SK-N-SH (cell line): ENCODE data around the gene FRAS1. TPM values are rescaled to one million over a fixed set of nuclear protein-coding genes. Genes with fewer than 3 reads are reported as not detected.

Experiments used
- CTCF ChIA-PET: fragments of 300-600, 350-600 bp; formaldehyde crosslinking; extraction: SDS; loops from one replicate; lab custom pipeline; 2021; lab: Yijun Ruan, JAX
- POLR2A ChIA-PET: fragments of 350-600 bp; sonication (Branson Sonifier 250); formaldehyde crosslinking; extraction: SDS; loops from one replicate; lab custom pipeline; 2020; ENCODE audit warnings: antibody characterized with exemption, inconsistent platforms; lab: Yijun Ruan, JAX
- DNase-seq: peaks from one replicate; pipeline ENCODE4 v3.0.0; 2012
- H2AFZ ChIP-seq: fragments of 200-600 bp; sonication (generic); 2 replicates; pipeline ENCODE4 v1.8.1; 2016; ENCODE audit warnings: antibody characterized with exemption, mild to moderate bottlenecking, low read depth
- H3F3A ChIP-seq: fragments of 200-600 bp; sonication (generic); replicated peaks from 2 replicates; pipeline ENCODE3; 2016; ENCODE audit warnings: antibody characterized with exemption, mild to moderate bottlenecking; ENCODE audit not compliant: insufficient read depth
- H3K27ac ChIP-seq, 2 experiments: fragments of 200-500 bp in 1 of 2; fragments of 200-600 bp in 1 of 2; sonication (Bioruptor generic) in 1 of 2; sonication (generic), shearing (Covaris generic) in 1 of 2; 2 replicates each; pipeline versions ENCODE4 v1.5.1 to v1.6.1; 2014 to 2016; ENCODE audit warnings: low read depth in 2 of 2, inconsistent platforms in 1 of 2, low read length in 1 of 2, mild to moderate bottlenecking in 1 of 2, mixed read lengths in 1 of 2
- H3K27me3 ChIP-seq: fragments of 200-600 bp; sonication (generic), shearing (Covaris generic); 2 replicates; pipeline ENCODE4 v1.6.1; 2016; ENCODE audit warnings: mixed run types; ENCODE audit not compliant: insufficient read depth
- H3K36me3 ChIP-seq, 2 experiments: fragments of 200-500 bp in 1 of 2; fragments of 200-600 bp in 1 of 2; sonication (Bioruptor generic) in 1 of 2; sonication (generic) in 1 of 2; replicated peaks in 1 of 2; 2 replicates each; pipeline versions ENCODE3 to v1.5.1; 2014 to 2016; ENCODE audit warnings: low read length in 1 of 2, mild to moderate bottlenecking in 1 of 2; ENCODE audit not compliant: insufficient read depth in 2 of 2, control insufficient read depth in 1 of 2
- H3K4me1 ChIP-seq, 2 experiments: fragments of 200-500 bp in 1 of 2; fragments of 200-600 bp in 1 of 2; sonication (Bioruptor generic) in 1 of 2; sonication (generic), shearing (Covaris generic) in 1 of 2; 2 replicates each; pipeline versions ENCODE4 v1.5.1 to v1.6.1; 2014 to 2016; ENCODE audit warnings: low read depth in 1 of 2, low read length in 1 of 2, mixed run types in 1 of 2; ENCODE audit not compliant: insufficient read depth in 2 of 2, control insufficient read depth in 1 of 2
- H3K4me2 ChIP-seq: fragments of 200-600 bp; sonication (generic), shearing (Covaris generic); 2 replicates; pipeline ENCODE4 v1.6.1; 2017; ENCODE audit warnings: mixed run types
- H3K4me3 ChIP-seq, 2 experiments: fragments of 200-500 bp in 1 of 2; fragments of 200-600 bp in 1 of 2; sonication (Bioruptor generic) in 1 of 2; sonication (generic), shearing (Covaris generic) in 1 of 2; 2 replicates each; pipeline versions ENCODE4 v1.5.1 to v1.8.1; 2014 to 2016; ENCODE audit warnings: low read depth in 2 of 2, inconsistent platforms in 1 of 2, low read length in 1 of 2, mild to moderate bottlenecking in 1 of 2, mixed read lengths in 1 of 2, moderate library complexity in 1 of 2
- H3K79me2 ChIP-seq: fragments of 200-600 bp; sonication (generic); 2 replicates; pipeline ENCODE4 v1.8.1; 2017; ENCODE audit warnings: mild to moderate bottlenecking; ENCODE audit not compliant: insufficient read depth
- H3K9ac ChIP-seq: fragments of 200-600 bp; sonication (generic); 2 replicates; pipeline ENCODE4 v1.6.1; 2017; ENCODE audit warnings: mixed run types
- H3K9me2 ChIP-seq: fragments of 200-600 bp; sonication (generic); 2 replicates; pipeline ENCODE4 v1.6.1; 2017; ENCODE audit warnings: mixed run types
- H3K9me3 ChIP-seq: fragments of 200-600 bp; sonication (generic); 2 replicates; pipeline ENCODE4 v1.6.1; 2017; ENCODE audit warnings: mixed run types, mild to moderate bottlenecking, moderate library complexity
- H4K20me1 ChIP-seq: fragments of 200-600 bp; sonication (generic); 2 replicates; pipeline ENCODE4 v1.6.1; 2017; ENCODE audit warnings: mild to moderate bottlenecking, mixed run types; ENCODE audit not compliant: insufficient read depth
- ELF1 ChIP-seq: IDR thresholded peaks from 2 replicates; pipeline ENCODE4 v1.4.0; 2012
- EZH2phosphoT487 ChIP-seq: fragments of 200-600 bp; sonication (generic); IDR thresholded peaks from 2 replicates; pipeline ENCODE4 v1.6.1; 2017; ENCODE audit warnings: low read depth, mixed run types, mild to moderate bottlenecking, antibody characterized with exemption, moderate library complexity, borderline replicate concordance
- FOSL2 ChIP-seq: IDR thresholded peaks from 2 replicates; pipeline ENCODE4 v1.4.0; 2012; ENCODE audit warnings: low read depth, mild to moderate bottlenecking, moderate library complexity, borderline replicate concordance
- GABPA ChIP-seq: IDR thresholded peaks from 2 replicates; pipeline ENCODE4 v1.4.0; 2012; ENCODE audit warnings: low read depth, mild to moderate bottlenecking
- GATA2 ChIP-seq: sonication (generic); formaldehyde crosslinking; IDR thresholded peaks from 2 replicates; pipeline ENCODE4 v1.5.0; 2020; ENCODE audit warnings: mild to moderate bottlenecking, missing genetic modification reagents
- JUND ChIP-seq: IDR thresholded peaks from 2 replicates; pipeline ENCODE4 v1.4.0; 2012
- MXI1 ChIP-seq: IDR thresholded peaks from 2 replicates; pipeline ENCODE4 v1.6.1; 2012; ENCODE audit warnings: mild to moderate bottlenecking, low read depth, low read length, improper control_type of control experiment
- NFIC ChIP-seq: IDR thresholded peaks from 2 replicates; pipeline ENCODE4 v1.4.0; 2012; ENCODE audit warnings: borderline replicate concordance
- NRF1 ChIP-seq: IDR thresholded peaks from 2 replicates; pipeline ENCODE4 v1.6.1; 2012; ENCODE audit warnings: low read depth, mild to moderate bottlenecking, low read length
- POLR2AphosphoS5 ChIP-seq: IDR thresholded peaks from 2 replicates; pipeline ENCODE4 v1.6.1; 2012; ENCODE audit warnings: low read depth, low read length
- RAD21 ChIP-seq: IDR thresholded peaks from 2 replicates; pipeline ENCODE4 v1.6.1; 2012; ENCODE audit warnings: mild to moderate bottlenecking, low read length
- RCOR1 ChIP-seq: fragments of 150-350 bp; IDR thresholded peaks from 2 replicates; pipeline ENCODE4 v1.6.1; 2017; ENCODE audit warnings: antibody characterized with exemption, low read length
- RFX5 ChIP-seq: IDR thresholded peaks from 2 replicates; pipeline ENCODE4 v1.6.1; 2012; ENCODE audit warnings: mild to moderate bottlenecking, improper control_type of control experiment, low read length
- SIN3A ChIP-seq: IDR thresholded peaks from 2 replicates; pipeline ENCODE4 v1.6.1; 2012; ENCODE audit warnings: low read depth, mild to moderate bottlenecking, low read length, moderate library complexity, borderline replicate concordance
- TAF1 ChIP-seq: IDR thresholded peaks from 2 replicates; pipeline ENCODE4 v1.6.1; 2012; ENCODE audit warnings: low read depth, mild to moderate bottlenecking, low read length, moderate library complexity, borderline replicate concordance
- TCF12 ChIP-seq: IDR thresholded peaks from 2 replicates; pipeline ENCODE4 v1.4.0; 2012
- TEAD4 ChIP-seq: IDR thresholded peaks from 2 replicates; pipeline ENCODE4 v1.4.0; 2012; ENCODE audit warnings: mild to moderate bottlenecking, borderline replicate concordance; ENCODE audit not compliant: insufficient read depth
- YY1 ChIP-seq: IDR thresholded peaks from 2 replicates; pipeline ENCODE4 v1.4.0; 2012; ENCODE audit warnings: low read depth, mild to moderate bottlenecking
- WGBS: methylation state at CpG from one replicate; pipeline ENCODE4 v1.1.6; 2017; ENCODE audit warnings: low lambda C conversion rate; 5-methylcytosine and 5-hydroxymethylcytosine counted together
- polyA plus RNA-seq, 3 experiments: library from polyadenylated mRNA; depleted of rRNA; stranded (reverse); fragments of >200 nt; gene quantifications; 2 replicates each; pipeline ENCODE4 v1.2.3, GENCODE V29; 2012
- TF ChIP-seq, protein P1 (sequence below): IDR thresholded peaks from 2 replicates; pipeline ENCODE4 v1.6.1; 2012; ENCODE audit warnings: mild to moderate bottlenecking, low read depth, low read length, moderate library complexity
- TF ChIP-seq, protein P2 (sequence below): IDR thresholded peaks from 2 replicates; pipeline ENCODE4 v1.4.0; 2012; ENCODE audit warnings: low read depth, borderline replicate concordance
- TF ChIP-seq, protein P3 (sequence below): fragments of 150-350 bp; IDR thresholded peaks from 2 replicates; pipeline ENCODE4 v1.6.1; 2017; ENCODE audit warnings: antibody characterized with exemption, low read length, low read depth, borderline replicate concordance
- TF ChIP-seq, protein P4 (sequence below): fragments of 200-600 bp; sonication (generic); IDR thresholded peaks from 2 replicates; pipeline ENCODE4 v1.6.1; 2017; ENCODE audit warnings: antibody characterized with exemption, mild to moderate bottlenecking, moderate library complexity

FRAS1 gene
- polyA plus RNA-seq, 1 of the 3 experiments (the other 2 are of a cell fraction): 8.3 TPM

DNA sequence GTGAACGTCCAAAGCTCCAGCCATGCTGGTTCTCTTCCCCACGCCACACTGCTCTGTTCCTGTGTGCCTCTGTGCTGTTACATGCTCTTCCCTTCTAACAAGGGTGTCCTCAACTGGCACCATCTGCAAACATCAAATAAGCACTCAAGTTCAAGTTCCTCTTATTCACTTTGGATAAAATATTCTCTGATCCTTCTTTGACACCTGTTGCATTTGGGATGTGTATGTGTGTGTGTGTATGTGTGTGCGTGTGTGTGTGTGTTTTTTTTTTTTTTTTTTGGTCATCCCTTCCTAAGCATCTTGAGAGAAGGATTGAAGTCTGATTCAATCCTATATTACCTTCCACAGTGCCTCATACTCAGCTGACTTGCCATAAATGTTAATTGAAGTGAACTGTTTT, 290.4 kb downstream of the FRAS1 start:
- POLR2A ChIA-PET: no interaction called here
- Histone ChIP-seq H4K20me1 (no peaks in the 10 kb centered on the region), H3K4me1 (peaks cover 0 to 4% of the 10 kb centered on the region in 2 experiments; a peak in 1 of 4 replicates), H3K79me2 (no peaks in the 10 kb centered on the region), H3K4me3 (no peak overlapping the region), H3K27ac (no peak overlapping the region), H3K36me3 (peaks cover 4 to 13% of the 10 kb centered on the region in 2 experiments), H3F3A (peaks cover 4% of the 10 kb centered on the region), H3K27me3 (no peaks in the 10 kb centered on the region), H2AFZ (no peak overlapping the region), H3K9ac (no peak overlapping the region), H3K9me2 (no peaks in the 10 kb centered on the region), H3K9me3 (peaks cover 4% of the 10 kb centered on the region; the same call in 1 of the 2 replicates), H3K4me2 (no peak overlapping the region)
- WGBS: 88% methylated on average over 3 of the region's 3 CpGs
- CTCF ChIA-PET: interaction anchor here (1.4 to 1.6 kb wide), 2 partner anchors 15 to 288 kb away, joined by 3 to 4 read pairs; no protein-coding TSS in a partner anchor
- no peak for TF ChIP-seq RFX5
- TF ChIP-seq, protein P1, sequence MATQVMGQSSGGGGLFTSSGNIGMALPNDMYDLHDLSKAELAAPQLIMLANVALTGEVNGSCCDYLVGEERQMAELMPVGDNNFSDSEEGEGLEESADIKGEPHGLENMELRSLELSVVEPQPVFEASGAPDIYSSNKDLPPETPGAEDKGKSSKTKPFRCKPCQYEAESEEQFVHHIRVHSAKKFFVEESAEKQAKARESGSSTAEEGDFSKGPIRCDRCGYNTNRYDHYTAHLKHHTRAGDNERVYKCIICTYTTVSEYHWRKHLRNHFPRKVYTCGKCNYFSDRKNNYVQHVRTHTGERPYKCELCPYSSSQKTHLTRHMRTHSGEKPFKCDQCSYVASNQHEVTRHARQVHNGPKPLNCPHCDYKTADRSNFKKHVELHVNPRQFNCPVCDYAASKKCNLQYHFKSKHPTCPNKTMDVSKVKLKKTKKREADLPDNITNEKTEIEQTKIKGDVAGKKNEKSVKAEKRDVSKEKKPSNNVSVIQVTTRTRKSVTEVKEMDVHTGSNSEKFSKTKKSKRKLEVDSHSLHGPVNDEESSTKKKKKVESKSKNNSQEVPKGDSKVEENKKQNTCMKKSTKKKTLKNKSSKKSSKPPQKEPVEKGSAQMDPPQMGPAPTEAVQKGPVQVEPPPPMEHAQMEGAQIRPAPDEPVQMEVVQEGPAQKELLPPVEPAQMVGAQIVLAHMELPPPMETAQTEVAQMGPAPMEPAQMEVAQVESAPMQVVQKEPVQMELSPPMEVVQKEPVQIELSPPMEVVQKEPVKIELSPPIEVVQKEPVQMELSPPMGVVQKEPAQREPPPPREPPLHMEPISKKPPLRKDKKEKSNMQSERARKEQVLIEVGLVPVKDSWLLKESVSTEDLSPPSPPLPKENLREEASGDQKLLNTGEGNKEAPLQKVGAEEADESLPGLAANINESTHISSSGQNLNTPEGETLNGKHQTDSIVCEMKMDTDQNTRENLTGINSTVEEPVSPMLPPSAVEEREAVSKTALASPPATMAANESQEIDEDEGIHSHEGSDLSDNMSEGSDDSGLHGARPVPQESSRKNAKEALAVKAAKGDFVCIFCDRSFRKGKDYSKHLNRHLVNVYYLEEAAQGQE: no peak
- TF ChIP-seq YY1: no peak
- no peak for TF ChIP-seq TEAD4
- TF ChIP-seq TAF1: no peak
- no peak for TF ChIP-seq FOSL2
- no peak for TF ChIP-seq RAD21
- DNase-seq: no peak

DNA sequence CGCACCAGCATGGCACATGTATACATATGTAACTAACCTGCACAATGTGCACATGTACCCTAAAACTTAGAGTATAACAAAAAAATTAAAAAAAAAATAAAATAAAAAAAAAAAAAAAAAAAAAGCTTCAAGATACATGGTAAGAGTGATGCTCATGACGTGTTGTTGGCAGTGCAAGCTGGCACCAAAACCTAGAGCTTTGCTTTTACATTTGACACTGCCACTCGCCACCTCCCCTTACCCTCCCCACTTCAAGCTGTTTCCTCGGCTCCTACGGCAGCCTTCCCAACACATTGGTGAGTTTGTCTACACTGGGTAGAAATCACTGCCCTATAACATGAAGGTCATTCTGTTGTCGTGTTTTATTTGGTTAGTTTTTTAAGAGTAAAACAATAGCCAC, 296.8 kb downstream of the FRAS1 start:
- no peak overlapping the region for H3K9ac ChIP-seq
- POLR2A ChIA-PET: no interaction called here
- H3K36me3 ChIP-seq: no peaks in the 10 kb centered on the region
- no peak overlapping the region for H2AFZ ChIP-seq
- H3K9me2 ChIP-seq: no peaks in the 10 kb centered on the region
- no peak for TF ChIP-seq MXI1
- TF ChIP-seq TCF12: no peak
- no peak for TF ChIP-seq GATA2 (CRISPR knock-in tag)
- TF ChIP-seq JUND: no peak
- no peak for TF ChIP-seq NFIC
- TF ChIP-seq NRF1: no peak
- no peak for TF ChIP-seq RCOR1
- TF ChIP-seq, protein P2, sequence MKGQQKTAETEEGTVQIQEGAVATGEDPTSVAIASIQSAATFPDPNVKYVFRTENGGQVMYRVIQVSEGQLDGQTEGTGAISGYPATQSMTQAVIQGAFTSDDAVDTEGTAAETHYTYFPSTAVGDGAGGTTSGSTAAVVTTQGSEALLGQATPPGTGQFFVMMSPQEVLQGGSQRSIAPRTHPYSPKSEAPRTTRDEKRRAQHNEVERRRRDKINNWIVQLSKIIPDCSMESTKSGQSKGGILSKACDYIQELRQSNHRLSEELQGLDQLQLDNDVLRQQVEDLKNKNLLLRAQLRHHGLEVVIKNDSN: no peak
- TF ChIP-seq, protein P3, sequence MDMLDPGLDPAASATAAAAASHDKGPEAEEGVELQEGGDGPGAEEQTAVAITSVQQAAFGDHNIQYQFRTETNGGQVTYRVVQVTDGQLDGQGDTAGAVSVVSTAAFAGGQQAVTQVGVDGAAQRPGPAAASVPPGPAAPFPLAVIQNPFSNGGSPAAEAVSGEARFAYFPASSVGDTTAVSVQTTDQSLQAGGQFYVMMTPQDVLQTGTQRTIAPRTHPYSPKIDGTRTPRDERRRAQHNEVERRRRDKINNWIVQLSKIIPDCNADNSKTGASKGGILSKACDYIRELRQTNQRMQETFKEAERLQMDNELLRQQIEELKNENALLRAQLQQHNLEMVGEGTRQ: no peak
- TF ChIP-seq POLR2AphosphoS5: no peak
- no peak for TF ChIP-seq ELF1
- no peak for TF ChIP-seq TAF1
- no peak for TF ChIP-seq EZH2phosphoT487
- TF ChIP-seq TEAD4: no peak
- TF ChIP-seq SIN3A: no peak
- no peak for TF ChIP-seq GABPA
- TF ChIP-seq, protein P4, sequence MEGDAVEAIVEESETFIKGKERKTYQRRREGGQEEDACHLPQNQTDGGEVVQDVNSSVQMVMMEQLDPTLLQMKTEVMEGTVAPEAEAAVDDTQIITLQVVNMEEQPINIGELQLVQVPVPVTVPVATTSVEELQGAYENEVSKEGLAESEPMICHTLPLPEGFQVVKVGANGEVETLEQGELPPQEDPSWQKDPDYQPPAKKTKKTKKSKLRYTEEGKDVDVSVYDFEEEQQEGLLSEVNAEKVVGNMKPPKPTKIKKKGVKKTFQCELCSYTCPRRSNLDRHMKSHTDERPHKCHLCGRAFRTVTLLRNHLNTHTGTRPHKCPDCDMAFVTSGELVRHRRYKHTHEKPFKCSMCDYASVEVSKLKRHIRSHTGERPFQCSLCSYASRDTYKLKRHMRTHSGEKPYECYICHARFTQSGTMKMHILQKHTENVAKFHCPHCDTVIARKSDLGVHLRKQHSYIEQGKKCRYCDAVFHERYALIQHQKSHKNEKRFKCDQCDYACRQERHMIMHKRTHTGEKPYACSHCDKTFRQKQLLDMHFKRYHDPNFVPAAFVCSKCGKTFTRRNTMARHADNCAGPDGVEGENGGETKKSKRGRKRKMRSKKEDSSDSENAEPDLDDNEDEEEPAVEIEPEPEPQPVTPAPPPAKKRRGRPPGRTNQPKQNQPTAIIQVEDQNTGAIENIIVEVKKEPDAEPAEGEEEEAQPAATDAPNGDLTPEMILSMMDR: no peak
- 93% methylated on average over 5 of the region's 6 CpGs for WGBS
- no peaks in the 10 kb centered on the region for H3K27me3 ChIP-seq
- CTCF ChIA-PET: interaction anchor here (1.3 to 1.5 kb wide), 3 partner anchors 8 to 294 kb away, joined by 3 to 7 read pairs (median 5); no protein-coding TSS in a partner anchor
- DNase-seq: no peak
- no peak overlapping the region; a peak in 1 of 4 replicates for H3K27ac ChIP-seq
- no peaks in the 10 kb centered on the region for H3F3A ChIP-seq
- H4K20me1 ChIP-seq: no peaks in the 10 kb centered on the region
- H3K79me2 ChIP-seq: no peaks in the 10 kb centered on the region
- no peak overlapping the region for H3K4me2 ChIP-seq
- no peaks in the 10 kb centered on the region for H3K9me3 ChIP-seq
- H3K4me1 ChIP-seq: peaks cover 0 to 2% of the 10 kb centered on the region in 2 experiments; a peak in 2 of 4 replicates
- no peak overlapping the region for H3K4me3 ChIP-seq
